GM19455 (cell line): ENCODE results near the gene CLDN12.
"Not testable (repeated sequence)": the region's sequence is repeated elsewhere in the genome, so short reads cannot be mapped to it uniquely, and the experiment has no call there.

ENCODE experiments used
- ATAC-seq: cut with Tn5 transposase; IDR thresholded peaks from one replicate; pipeline ENCODE4 v1.9.1; 2021; ENCODE audit not compliant: unreplicated experiment

Gene CLDN12

DNA sequence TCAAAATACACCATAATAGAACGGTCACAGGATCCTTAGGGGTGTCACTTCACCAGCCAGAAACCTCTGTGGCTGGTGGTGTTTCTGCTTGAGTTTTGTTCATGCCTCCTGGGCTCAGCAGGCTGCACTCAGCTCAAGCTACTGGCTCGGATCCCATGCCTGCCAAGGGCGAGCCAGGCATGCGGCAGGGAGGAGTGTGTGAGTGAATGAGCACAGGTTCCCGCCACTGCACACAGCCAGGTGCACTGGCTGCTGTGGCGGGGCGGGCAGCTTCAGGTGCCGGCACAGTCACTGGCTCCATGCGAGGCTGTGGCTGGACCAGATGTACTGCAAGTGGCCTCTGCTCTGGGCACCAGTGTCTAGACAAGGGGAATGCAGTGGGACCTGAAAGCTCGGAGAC is 29.5 kb downstream of the CLDN12 start:
- ATAC-seq = no peak

DNA sequence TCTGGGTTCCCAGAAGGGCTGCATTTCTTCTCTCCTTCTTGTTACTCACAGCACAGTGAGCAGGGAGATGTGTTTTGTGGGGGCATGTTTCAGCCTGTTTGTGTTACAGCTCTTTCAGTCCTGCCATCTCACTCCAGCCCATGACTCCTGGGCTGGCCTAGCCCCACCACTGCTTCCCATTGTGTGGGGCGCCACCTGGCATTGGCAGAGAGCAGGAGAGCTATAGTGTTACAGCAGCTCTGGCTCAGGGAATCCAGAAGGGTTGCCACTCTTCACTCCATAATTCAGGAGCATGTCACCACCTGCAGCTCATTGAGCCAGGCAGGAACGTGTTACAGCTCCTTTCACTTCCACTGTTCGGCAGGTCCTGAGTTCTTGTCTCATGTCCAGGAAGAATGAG is 30.0 kb downstream of the CLDN12 start:
- ATAC-seq = no peak

DNA sequence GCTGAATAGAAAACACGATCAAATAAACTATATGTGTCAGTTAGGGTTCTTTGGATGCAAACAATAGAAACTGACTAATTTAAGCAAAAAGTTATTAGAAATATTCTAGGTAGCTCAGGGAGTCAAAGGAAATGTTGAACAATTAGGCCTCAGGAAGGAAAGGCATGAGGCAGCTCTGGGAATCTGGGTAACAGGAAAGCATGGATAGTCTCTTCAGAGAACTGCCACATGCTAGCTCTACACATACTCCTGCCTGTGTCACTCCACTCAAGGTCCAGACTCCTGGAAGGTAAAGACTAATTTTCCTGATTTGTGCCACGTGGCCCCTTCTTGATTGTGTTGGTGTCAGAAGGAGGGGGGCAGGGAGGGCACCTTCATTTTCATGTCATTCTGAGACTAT is 42.4 kb downstream of the CLDN12 start:
- ATAC-seq = no peak

DNA sequence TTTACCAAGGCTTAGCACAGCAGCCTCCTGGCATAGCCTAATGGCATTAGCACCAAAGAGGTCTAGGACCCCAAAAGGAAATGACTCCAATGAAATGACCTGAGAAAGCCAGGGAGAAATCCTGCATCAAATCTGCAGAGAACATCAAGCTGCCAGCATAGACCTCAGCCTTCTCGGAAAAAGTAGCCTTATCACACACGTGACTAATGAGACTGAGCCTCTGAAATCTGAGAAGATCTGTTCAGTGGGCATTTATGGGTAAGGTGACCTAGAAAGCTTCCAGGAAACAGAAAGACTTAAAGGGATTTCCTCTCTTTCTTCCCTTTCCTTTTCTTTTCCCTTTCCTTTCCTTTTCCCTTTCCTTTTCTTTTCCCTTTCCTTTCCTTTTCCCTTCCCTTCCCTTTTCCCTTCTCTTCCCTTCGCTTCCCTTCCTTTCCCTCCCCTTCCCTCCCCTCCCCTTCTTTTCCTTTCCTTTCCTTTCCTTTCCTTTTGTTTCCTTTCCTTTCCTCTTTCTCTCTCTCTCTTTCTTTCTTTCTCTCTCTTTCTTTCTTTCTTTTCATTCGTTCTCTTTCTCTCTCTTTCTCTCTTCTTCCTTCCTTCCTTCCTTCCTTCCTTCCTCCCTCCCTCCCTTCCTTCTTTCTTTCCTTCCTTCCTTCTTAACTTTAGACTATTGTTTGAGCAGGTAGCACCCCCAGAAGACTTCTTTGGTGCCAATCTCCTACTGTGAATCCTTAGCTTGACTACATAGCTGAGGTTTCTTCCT is 43.1 kb downstream of the CLDN12 start:
- ATAC-seq = no peak

DNA sequence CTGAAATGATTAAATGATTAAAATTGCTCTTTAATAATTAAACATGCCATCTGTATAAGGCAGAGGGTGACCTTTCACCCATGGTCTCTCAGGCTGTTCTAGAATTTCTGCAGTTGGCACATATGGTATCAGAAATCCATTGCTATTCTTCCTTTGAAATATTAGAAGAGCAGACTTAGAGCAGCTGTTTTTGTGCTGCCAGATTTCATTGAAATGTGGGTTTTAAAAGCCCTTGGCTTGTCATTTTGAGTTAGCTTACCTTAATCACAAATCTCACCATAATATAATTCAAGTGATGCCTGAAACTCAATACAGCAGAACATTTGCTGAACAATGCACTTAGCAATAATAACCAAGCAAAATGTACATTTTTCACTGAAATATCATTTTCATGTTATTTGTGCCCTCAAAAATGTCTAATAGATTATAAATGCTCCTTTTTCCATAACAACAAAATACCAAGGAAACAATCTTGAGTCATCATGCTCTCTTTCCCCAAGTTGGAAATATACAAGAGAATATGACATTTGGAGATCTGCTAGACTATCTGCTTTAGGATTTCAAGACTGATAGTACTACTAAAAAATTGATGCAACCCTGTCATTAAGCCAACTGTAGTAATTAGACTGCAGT is 50.1 kb downstream of the CLDN12 start:
- no peak for ATAC-seq

DNA sequence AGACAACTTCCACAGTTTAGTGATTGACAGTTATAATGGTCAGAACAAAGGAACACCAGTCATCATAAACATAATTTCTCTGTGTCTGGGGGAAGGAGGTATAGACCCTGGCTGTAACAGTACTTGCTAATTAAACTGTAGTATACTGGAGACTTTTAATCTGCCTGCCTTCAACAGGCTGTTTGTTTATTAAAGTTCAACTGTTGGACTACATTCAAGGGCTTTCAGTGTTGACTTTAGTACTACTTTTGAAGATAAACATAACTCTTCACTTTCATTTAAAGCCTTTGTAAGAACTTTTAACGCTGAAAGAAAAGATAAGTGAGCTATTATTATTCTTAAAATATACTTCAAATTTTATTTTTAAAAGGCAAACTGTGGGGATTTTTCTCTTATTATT is 50.7 kb downstream of the CLDN12 start:
- no peak for ATAC-seq

DNA sequence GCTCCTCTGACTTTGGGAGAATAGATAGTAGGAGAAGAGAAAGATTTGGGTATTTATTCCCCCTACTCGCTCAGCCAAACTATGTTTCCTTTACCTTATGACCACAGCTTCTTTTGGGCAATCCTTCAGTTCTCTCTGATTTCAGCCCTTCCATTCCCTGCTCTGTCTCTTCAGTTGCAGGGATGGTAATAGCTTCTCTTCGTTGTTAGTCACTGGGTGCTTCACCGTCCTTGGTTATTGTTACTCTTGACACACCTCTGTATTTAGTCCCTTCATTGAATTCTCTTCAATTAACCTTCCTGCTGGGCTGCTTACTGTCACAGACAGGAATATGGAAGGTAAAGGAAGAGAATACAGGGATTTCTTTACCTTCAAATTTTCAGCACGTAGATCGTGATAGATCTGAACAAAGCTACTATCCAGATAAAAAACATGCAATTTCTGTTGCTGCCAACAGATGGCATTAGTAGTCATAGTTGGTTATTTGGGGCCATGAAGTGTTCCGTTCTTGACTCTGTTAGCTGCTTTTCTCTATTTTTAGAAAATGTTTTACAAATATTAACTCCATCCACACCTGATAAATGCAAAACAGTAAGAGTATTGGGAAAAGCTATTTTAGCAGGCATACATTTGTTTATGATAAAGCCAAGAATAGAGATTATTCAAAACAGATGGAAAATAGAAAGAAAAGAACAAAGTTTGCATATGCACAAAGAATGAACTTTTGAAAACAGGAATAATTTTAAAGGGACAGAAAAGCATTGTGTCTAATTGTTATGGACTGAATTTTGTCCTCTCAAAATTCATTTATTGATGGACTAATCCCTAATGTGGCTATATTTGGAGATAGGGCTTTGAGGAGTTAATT is 52.1 kb downstream of the CLDN12 start:
- peak; percentile 87 for ATAC-seq

DNA sequence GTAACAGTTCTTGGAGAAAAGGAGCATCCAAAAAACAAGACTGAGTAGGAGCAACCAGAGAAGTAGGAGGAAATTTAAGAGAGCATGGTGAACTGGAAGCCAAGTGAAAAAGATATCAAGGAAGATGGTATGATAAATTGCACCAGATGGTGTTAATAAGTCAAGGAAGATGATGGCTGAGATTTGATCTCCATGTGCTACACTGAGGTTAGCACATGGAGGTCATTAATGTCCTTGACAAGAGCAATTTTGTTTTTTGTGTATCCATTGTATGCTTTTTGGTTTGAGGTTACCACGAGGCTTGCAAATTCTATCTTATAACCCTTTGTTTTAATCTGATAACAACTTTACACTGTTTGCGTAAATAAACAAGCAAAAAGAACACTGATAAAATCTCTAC is 54.8 kb downstream of the CLDN12 start:
- no peak for ATAC-seq

DNA sequence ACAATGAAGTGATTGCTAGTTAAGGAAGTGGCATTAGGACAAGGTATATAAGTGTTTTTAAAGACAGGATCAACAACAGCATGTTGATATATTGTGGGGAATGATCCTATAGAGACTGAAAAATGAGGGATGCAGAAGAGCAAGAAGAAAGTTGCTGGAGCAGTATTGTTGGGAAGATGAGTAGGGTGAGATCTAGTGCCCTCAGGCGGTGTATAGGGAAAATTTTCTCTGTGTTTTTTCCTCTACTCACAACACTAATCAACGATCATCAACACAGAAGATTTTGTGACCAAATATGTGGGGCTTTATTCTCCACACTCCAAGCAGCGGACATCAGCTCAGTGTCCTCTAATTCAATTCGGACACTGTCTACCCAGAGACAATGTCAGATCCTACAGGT is 56.6 kb downstream of the CLDN12 start:
- no peak for ATAC-seq

DNA sequence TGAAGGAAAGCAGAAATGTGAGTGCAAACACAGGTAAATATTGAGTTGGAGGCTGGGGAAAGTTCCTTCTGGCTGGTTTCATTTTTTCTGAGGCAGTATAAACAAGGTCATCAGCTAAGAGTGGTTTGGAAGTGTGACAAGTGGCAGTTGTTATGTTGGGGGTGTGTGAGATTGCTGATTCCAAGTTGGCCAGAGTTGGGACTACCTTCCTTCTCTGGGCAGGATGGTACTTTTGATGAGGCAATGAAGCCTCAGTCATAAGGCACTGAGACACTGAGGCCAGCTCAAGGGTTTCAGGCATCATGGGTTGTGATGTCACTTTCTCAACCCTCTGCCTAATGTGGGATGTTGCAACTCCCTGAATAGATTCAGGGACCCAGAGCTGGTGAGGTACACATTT is 58.0 kb downstream of the CLDN12 start:
- no peak for ATAC-seq

DNA sequence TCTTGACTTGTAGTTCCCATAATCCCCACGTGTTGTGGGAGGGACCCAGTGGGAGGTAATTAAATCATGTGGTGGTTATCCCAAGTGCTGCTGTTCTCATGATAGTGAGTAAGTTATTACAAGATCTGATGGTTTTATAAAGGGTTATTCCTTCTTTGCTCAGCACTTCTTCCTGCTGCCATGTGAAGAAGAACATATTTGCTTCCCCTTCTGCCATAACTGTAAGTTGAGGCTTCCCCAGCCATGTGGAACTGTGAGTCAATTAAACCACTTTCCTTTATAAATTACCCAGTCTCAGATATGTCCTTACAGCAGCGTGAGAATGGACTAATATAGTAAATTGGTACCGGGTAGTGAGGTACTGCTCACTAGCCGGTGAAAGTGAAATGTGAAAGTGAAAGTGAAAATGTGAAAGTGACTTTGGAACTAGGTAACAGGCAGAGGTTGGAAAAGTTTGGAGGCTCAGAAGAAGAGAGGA is 59.9 kb downstream of the CLDN12 start:
- not testable (repeated sequence) for ATAC-seq
